OCI-LY1 (cell line): ENCODE data around the gene KCNMA1.

Experiments used
- EZH2 ChIP-seq: fragments of 200-600 bp; sonication (generic), shearing (Covaris generic); IDR thresholded peaks from 2 replicates; pipeline ENCODE4 v1.8.0; 2017; ENCODE audit warnings: borderline replicate concordance, mixed run types, mild to moderate bottlenecking, antibody characterized with exemption, low read length, moderate library complexity, mixed read lengths
- TF ChIP-seq, protein P1 (sequence below): fragments of 200-600 bp; sonication (generic), shearing (Covaris generic); IDR thresholded peaks from 2 replicates; pipeline ENCODE4 v1.5.1; 2017; ENCODE audit warnings: mild to moderate bottlenecking, antibody characterized with exemption, low read length, moderate library complexity, mixed read lengths

DNA sequence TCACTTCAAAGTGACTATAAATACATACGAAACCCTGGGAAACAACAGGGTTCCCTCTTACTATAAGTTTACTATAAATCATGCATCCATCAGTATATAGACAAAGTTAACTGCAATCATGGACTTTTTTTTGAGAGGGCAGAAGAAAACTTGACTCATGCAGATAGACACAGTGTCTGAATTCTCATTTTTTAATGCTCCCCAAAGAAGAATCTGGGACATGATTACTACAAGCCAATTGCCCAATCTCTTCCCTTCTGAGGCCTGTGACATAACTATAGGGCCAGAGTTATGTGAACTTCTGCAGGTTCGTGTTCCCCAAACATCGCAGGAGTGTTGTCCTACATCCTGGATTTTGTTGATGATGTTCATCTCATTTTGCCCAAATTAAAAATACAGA, 376.5 kb downstream of the KCNMA1 start:
- TF ChIP-seq, protein P1, sequence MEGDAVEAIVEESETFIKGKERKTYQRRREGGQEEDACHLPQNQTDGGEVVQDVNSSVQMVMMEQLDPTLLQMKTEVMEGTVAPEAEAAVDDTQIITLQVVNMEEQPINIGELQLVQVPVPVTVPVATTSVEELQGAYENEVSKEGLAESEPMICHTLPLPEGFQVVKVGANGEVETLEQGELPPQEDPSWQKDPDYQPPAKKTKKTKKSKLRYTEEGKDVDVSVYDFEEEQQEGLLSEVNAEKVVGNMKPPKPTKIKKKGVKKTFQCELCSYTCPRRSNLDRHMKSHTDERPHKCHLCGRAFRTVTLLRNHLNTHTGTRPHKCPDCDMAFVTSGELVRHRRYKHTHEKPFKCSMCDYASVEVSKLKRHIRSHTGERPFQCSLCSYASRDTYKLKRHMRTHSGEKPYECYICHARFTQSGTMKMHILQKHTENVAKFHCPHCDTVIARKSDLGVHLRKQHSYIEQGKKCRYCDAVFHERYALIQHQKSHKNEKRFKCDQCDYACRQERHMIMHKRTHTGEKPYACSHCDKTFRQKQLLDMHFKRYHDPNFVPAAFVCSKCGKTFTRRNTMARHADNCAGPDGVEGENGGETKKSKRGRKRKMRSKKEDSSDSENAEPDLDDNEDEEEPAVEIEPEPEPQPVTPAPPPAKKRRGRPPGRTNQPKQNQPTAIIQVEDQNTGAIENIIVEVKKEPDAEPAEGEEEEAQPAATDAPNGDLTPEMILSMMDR = no peak
- TF ChIP-seq EZH2 = no peak
